HCT116 (cell line): ENCODE measurements around the gene MGP. TPM values are rescaled to one million over a fixed set of nuclear protein-coding genes. Genes with fewer than 3 reads are reported as not detected.

Source experiments
- ATAC-seq: fragments of 200-7000 bp; cut with Tn5 transposase; 2 replicates; pipeline ENCODE4 v1.9.1; 2020; ENCODE audit warnings: mild to moderate bottlenecking, moderate library complexity
- BruUV-seq: library from RNA; stranded (reverse); fragments of 400-500 nt; replicated peaks from 2 replicates; lab custom pipeline; 2021; lab: Mats Ljungman, UMichigan
- CTCF ChIA-PET: fragments of 300-600 bp; sonication (Branson Sonifier 250); formaldehyde crosslinking; loops from one replicate; lab custom pipeline; 2021; ENCODE audit warnings: antibody characterized with exemption; lab: Charles Lee
- POLR2A ChIA-PET: fragments of 300-600, 350-600 bp; sonication (Branson Sonifier 250); formaldehyde crosslinking; loops from one replicate; lab custom pipeline; 2021; ENCODE audit warnings: antibody characterized with exemption; lab: Charles Lee
- RAD21 ChIA-PET, 2 experiments: fragments of 300-600 bp; sonication (Branson Sonifier 250); formaldehyde crosslinking; loops; one replicate each; lab custom pipeline; 2023; ENCODE audit warnings: low total read pairs in 2 of 2; ENCODE audit not compliant: uncharacterized antibody in 2 of 2, unreplicated experiment in 2 of 2, low non-redundant PET in 1 of 2; lab: Charles Lee
- DNase-seq: peaks from one replicate; pipeline ENCODE4 v3.0.0-alpha.2; 2010; ENCODE audit warnings: low read depth, low spot score
- H2AFZ ChIP-seq: fragments of 200-600 bp; shearing (Covaris generic), sonication (generic); 2 replicates; pipeline ENCODE4 v1.6.1; 2017; ENCODE audit warnings: low read depth, mixed run types, mixed read lengths, antibody characterized with exemption, low read length; ENCODE audit not compliant: poor library complexity, severe bottlenecking
- H3K27ac ChIP-seq: 2 replicates; pipeline ENCODE4 v1.5.1; 2012; ENCODE audit warnings: low read depth, low read length
- H3K27me3 ChIP-seq: fragments of 200-600 bp; sonication (generic); 2 replicates; pipeline ENCODE4 v1.6.1; 2016; ENCODE audit warnings: mixed run types, low read length, mixed read lengths; ENCODE audit not compliant: insufficient read depth
- H3K36me3 ChIP-seq, 2 experiments: fragments of 200-500 bp in 1 of 2; fragments of 200-600 bp in 1 of 2; sonication (Bioruptor generic) in 1 of 2; sonication (generic) in 1 of 2; 2 replicates each; pipeline versions ENCODE4 v1.5.1 to v1.6.1; 2014 to 2016; ENCODE audit warnings: low read length in 2 of 2, inconsistent platforms in 1 of 2, mixed read lengths in 1 of 2, mixed run types in 1 of 2; ENCODE audit not compliant: insufficient read depth in 2 of 2, control insufficient read depth in 1 of 2
- H3K4me1 ChIP-seq, 2 experiments: fragments of 200-600 bp in 1 of 2; sonication (generic) in 1 of 2; 2 replicates each; pipeline versions ENCODE4 v1.5.1 to v1.6.1; 2012 to 2017; ENCODE audit warnings: low read length in 2 of 2, inconsistent platforms in 1 of 2, mild to moderate bottlenecking in 1 of 2, mixed read lengths in 1 of 2, mixed run types in 1 of 2, moderate library complexity in 1 of 2; ENCODE audit not compliant: insufficient read depth in 2 of 2, control insufficient read depth in 1 of 2
- H3K4me2 ChIP-seq: fragments of 200-600 bp; sonication (generic); 2 replicates; pipeline ENCODE4 v1.6.1; 2017; ENCODE audit warnings: mixed run types, low read length, mixed read lengths
- H3K4me3 ChIP-seq, 2 experiments: fragments of 200-600 bp in 1 of 2; sonication (generic) in 1 of 2; replicated peaks in 1 of 2; 2 replicates each; pipeline ENCODE4 v1.5.1; 2011 to 2016; ENCODE audit warnings: low read length in 2 of 2, control low read depth in 1 of 2, low read depth in 1 of 2, mild to moderate bottlenecking in 1 of 2, mixed read lengths in 1 of 2, mixed run types in 1 of 2
- H3K79me2 ChIP-seq: fragments of 200-600 bp; sonication (generic); 2 replicates; pipeline ENCODE4 v1.6.1; 2017; ENCODE audit warnings: mild to moderate bottlenecking, mixed run types, low read length, moderate library complexity, mixed read lengths; ENCODE audit not compliant: insufficient read depth
- H3K9ac ChIP-seq: fragments of 200-600 bp; sonication (generic); 2 replicates; pipeline ENCODE4 v1.6.1; 2016; ENCODE audit warnings: low read length, mixed read lengths
- H3K9me2 ChIP-seq: fragments of 200-600 bp; sonication (generic), shearing (Covaris generic); 2 replicates; pipeline ENCODE4 v1.6.1; 2017; ENCODE audit warnings: mixed run types, mild to moderate bottlenecking, moderate library complexity; ENCODE audit not compliant: insufficient read depth
- H3K9me3 ChIP-seq, 2 experiments: fragments of 200-500 bp in 1 of 2; fragments of 200-600 bp in 1 of 2; sonication (Bioruptor generic) in 1 of 2; sonication (generic) in 1 of 2; 2 replicates each; pipeline ENCODE4 v1.6.1; 2014 to 2017; ENCODE audit warnings: low read length in 2 of 2, mixed read lengths in 2 of 2, inconsistent platforms in 1 of 2, low read depth in 1 of 2, mild to moderate bottlenecking in 1 of 2, mixed run types in 1 of 2, moderate library complexity in 1 of 2; ENCODE audit not compliant: control insufficient read depth in 1 of 2, insufficient read depth in 1 of 2
- H4K20me1 ChIP-seq: fragments of 200-600 bp; sonication (generic), shearing (Covaris generic); 2 replicates; pipeline ENCODE4 v1.6.1; 2017; ENCODE audit warnings: mixed run types, mild to moderate bottlenecking, moderate library complexity; ENCODE audit not compliant: insufficient read depth
- EGR1 ChIP-seq: IDR thresholded peaks from 2 replicates; pipeline ENCODE4 v1.6.1; 2012; ENCODE audit warnings: low read depth
- EZH2phosphoT487 ChIP-seq: fragments of 200-600 bp; IDR thresholded peaks from 2 replicates; pipeline ENCODE4 v1.6.1; 2018; ENCODE audit warnings: antibody characterized with exemption, borderline replicate concordance
- FOSL1 ChIP-seq: IDR thresholded peaks from 2 replicates; pipeline ENCODE4 v1.6.1; 2012; ENCODE audit warnings: low read depth
- SIN3A ChIP-seq: IDR thresholded peaks from 2 replicates; pipeline ENCODE4 v1.6.1; 2012; ENCODE audit warnings: low read depth
- intact Hi-C: fragments of 100-400 bp; cut with micrococcal nuclease; formaldehyde crosslinking; loops from 2 replicates; pipeline ENCODE4 v1.10.0; 2022
- total RNA-seq: library from RNA; stranded (reverse); gene quantifications from one replicate; pipeline ENCODE4 v1.2.1, GENCODE V29; 2021; ENCODE audit not compliant: unreplicated experiment
- TF ChIP-seq, protein P1 (sequence below): IDR thresholded peaks from 2 replicates; pipeline ENCODE4 v1.6.1; 2012; ENCODE audit warnings: low read depth
- TF ChIP-seq, protein P2 (sequence below): IDR thresholded peaks from 2 replicates; pipeline ENCODE4 v1.6.1; 2011; ENCODE audit warnings: mild to moderate bottlenecking, low read length, moderate library complexity; ENCODE audit not compliant: insufficient replicate concordance; ENCODE audit errors: extremely low read depth

Gene MGP
- total RNA-seq, 1 experiment from 2014 or later = 1.3 TPM

DNA sequence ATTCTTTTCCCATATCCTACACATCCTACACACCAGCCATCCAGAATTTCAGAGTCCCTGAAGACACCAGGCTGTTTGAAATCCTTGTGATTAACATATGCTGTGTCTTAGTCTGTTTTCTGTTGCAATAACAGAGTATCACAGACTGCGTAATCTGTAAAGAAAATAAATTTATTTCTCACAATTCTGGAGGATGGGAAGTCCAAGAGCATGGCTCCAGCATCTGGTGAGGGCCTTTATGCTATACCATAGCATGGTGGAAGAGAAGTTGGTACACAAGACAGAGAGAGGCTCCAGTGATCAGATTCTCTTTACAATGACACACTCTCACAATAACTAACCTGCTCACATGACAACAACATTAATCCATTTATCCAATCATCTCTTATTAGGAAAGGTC is 46.4 kb downstream of the MGP start:
- no peaks in the 10 kb centered on the region for H3K27me3 ChIP-seq
- no peak overlapping the region for H3K27ac ChIP-seq
- no peaks in the 10 kb centered on the region for H3K79me2 ChIP-seq
- TF ChIP-seq, protein P1, sequence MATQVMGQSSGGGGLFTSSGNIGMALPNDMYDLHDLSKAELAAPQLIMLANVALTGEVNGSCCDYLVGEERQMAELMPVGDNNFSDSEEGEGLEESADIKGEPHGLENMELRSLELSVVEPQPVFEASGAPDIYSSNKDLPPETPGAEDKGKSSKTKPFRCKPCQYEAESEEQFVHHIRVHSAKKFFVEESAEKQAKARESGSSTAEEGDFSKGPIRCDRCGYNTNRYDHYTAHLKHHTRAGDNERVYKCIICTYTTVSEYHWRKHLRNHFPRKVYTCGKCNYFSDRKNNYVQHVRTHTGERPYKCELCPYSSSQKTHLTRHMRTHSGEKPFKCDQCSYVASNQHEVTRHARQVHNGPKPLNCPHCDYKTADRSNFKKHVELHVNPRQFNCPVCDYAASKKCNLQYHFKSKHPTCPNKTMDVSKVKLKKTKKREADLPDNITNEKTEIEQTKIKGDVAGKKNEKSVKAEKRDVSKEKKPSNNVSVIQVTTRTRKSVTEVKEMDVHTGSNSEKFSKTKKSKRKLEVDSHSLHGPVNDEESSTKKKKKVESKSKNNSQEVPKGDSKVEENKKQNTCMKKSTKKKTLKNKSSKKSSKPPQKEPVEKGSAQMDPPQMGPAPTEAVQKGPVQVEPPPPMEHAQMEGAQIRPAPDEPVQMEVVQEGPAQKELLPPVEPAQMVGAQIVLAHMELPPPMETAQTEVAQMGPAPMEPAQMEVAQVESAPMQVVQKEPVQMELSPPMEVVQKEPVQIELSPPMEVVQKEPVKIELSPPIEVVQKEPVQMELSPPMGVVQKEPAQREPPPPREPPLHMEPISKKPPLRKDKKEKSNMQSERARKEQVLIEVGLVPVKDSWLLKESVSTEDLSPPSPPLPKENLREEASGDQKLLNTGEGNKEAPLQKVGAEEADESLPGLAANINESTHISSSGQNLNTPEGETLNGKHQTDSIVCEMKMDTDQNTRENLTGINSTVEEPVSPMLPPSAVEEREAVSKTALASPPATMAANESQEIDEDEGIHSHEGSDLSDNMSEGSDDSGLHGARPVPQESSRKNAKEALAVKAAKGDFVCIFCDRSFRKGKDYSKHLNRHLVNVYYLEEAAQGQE = no peak
- no peak for TF ChIP-seq EGR1
- TF ChIP-seq SIN3A = no peak
- no peak for TF ChIP-seq FOSL1
- TF ChIP-seq, protein P2, sequence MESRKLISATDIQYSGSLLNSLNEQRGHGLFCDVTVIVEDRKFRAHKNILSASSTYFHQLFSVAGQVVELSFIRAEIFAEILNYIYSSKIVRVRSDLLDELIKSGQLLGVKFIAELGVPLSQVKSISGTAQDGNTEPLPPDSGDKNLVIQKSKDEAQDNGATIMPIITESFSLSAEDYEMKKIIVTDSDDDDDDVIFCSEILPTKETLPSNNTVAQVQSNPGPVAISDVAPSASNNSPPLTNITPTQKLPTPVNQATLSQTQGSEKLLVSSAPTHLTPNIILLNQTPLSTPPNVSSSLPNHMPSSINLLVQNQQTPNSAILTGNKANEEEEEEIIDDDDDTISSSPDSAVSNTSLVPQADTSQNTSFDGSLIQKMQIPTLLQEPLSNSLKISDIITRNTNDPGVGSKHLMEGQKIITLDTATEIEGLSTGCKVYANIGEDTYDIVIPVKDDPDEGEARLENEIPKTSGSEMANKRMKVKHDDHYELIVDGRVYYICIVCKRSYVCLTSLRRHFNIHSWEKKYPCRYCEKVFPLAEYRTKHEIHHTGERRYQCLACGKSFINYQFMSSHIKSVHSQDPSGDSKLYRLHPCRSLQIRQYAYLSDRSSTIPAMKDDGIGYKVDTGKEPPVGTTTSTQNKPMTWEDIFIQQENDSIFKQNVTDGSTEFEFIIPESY = no peak
- no peak for TF ChIP-seq EZH2phosphoT487
- no peaks in the 10 kb centered on the region for H3K9me3 ChIP-seq
- peaks cover 0 to 22% of the 10 kb centered on the region in 2 experiments; a peak in 2 of 4 replicates for H3K4me1 ChIP-seq
- no peaks in the 10 kb centered on the region for H4K20me1 ChIP-seq
- H3K9me2 ChIP-seq = no peaks in the 10 kb centered on the region
- POLR2A ChIA-PET = no interaction called here
- intact Hi-C loops = no loop called here
- BruUV-seq = no TSS peak
- no peaks in the 10 kb centered on the region for H3K36me3 ChIP-seq
- H3K9ac ChIP-seq = no peak overlapping the region
- ATAC-seq (no peak), DNase-seq (no peak)
- CTCF ChIA-PET = no interaction called here
- H3K4me2 ChIP-seq = no peak overlapping the region
- no peak overlapping the region for H2AFZ ChIP-seq
- RAD21 ChIA-PET = no interaction called here
- H3K4me3 ChIP-seq = no peak overlapping the region
